Caki2 (cell line): Measurements from ENCODE around the gene PHACTR3. TPM values are rescaled to one million over a fixed set of nuclear protein-coding genes. Genes with fewer than 3 reads are reported as not detected.

Experiments
- DNase-seq: peaks from one replicate; pipeline ENCODE4 v3.0.0-alpha.2; 2015; ENCODE audit warnings: low read depth
- in situ Hi-C: cut with HindIII; loops from 2 replicates; pipeline ENCODE4 v1.10.0; 2016; ENCODE audit warnings: low sequenced_read_pairs, low pct_unique_long_range_greater_than_20kb, mixed read lengths
- total RNA-seq: library from RNA; depleted of rRNA; stranded (reverse); fragments of >200 nt; shearing (Covaris generic); gene quantifications from 2 replicates; pipeline ENCODE4 v1.2.3, GENCODE V29; 2014; ENCODE audit warnings: low replicate concordance

Gene PHACTR3
- total RNA-seq, 1 experiment from 2014 or later, result not detected

DNA sequence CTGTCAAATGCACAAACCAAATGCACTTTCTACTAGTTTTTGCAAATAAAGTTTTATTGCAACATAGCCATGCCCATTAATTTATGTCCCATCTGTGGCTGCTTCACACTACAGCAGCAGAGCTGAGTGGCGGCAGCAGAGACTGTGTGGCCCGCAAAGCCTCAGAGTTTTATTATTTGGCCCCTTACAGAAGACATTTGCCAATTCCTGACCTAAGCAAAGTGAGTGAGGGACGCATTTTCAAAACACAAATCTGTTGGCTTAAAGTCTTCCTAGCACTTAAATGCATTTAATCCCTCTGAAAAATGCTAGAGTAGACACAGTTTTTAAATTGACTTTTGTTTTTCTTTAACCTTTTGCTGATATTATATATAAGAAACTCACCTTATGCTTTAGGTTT is 126.4 kb downstream of the PHACTR3 start:
- in situ Hi-C loops, result no loop called here
- no peak for DNase-seq

DNA sequence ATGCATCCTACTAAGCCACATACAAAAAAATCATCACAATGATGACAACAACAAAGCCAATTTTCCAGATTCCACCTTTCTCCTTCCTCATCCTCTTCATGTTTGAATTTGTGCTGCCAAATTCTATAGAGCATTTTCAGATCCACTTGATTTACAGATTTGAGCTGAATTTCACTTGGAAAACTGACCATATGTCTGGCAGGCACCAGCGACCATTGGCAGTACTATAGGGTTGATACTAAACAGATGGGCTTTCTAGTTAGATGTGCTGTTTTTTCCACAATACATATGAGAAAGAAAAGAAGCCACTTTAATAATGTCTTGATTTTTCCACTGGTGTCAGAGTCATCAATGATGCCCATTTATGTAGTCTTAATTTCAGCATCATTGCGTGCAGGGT is 127.0 kb downstream of the PHACTR3 start:
- in situ Hi-C loops, result no loop called here
- DNase-seq, result no peak

DNA sequence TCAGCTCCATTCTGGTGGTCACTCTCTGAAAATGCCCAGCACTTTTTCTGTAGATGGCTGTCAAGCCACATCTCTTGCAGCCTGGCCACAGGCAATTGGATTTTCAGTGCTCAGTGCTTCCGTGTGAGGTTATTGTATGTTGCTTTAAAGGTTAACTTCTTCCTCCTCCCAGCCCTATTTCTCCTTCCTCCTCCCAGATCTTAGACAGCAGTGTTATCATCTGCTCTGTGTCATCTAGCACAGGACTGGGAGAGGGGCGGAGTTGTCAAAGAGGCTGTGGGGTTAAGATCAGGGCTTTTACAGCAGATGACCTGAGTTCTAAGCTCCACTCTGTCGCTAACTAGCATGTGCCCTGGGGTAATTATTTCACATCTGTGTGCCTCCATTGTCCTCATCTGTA is 129.0 kb downstream of the PHACTR3 start:
- in situ Hi-C loops, result no loop called here
- DNase-seq, result peak; percentile 11

DNA sequence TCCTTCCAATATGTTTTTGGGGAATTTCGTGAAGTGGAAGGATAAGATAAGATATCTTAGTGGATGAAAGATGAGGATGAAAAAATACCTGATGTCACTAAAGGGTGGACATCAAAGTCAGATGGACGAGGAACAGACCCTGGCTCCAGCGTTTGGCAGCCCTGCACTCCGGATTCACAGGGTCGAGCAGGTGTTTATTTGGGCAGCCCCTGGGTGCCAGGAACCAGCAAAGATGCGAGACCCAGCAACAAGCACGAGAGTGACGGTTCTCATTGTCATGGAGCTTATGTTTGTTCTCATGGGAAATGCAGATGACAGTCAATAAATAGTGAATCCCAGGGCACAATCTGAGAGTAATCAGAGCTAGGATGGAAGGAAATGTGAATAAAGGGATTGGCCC is 131.1 kb downstream of the PHACTR3 start:
- no peak for DNase-seq
- in situ Hi-C loops, result no loop called here

DNA sequence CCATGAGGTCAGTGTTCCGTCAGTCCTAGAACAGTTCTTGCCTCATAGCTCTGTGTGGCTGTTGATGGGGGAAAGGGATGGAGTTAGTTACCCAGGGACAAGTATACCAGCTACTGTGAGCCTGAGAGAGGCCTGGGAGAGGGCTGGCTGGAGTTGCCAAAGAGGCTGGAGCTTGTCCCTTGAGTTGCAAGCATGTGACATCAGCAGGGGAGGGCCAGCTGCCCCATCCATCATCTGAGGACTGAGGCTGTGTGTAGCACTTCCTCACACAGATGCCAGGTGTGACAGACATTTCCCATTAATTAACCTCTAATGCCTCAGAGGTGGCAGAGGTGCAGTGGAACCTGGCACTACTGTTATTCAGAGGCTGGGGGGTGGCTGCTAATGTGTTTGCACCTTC is 131.6 kb downstream of the PHACTR3 start:
- DNase-seq, result no peak
- in situ Hi-C loops, result no loop called here

DNA sequence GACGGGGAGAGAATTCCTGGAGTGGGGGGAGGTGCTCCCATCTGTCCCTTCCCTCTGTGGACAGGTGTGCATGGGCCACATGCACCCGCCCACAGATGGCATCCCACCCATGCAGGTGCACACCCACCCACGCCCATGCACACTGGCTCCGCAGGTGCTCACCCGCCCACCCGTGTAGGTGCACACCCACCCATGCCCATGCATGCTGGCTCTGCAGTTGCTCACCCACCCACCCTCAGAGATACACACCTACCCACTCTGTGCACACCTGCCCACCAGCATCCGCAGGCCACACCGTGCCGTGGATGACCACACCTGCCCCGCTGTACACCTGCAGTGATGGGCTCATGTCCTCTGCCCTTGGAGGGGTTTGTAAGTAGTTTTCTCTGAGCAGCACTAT is 132.0 kb downstream of the PHACTR3 start:
- in situ Hi-C loops, result no loop called here
- no peak for DNase-seq

- in situ Hi-C loops, result no loop called here
- no peak for DNase-seq
Measured at GRCh38 chr20:59737073-59737666, 132.8 kb downstream of the PHACTR3 start.

DNA sequence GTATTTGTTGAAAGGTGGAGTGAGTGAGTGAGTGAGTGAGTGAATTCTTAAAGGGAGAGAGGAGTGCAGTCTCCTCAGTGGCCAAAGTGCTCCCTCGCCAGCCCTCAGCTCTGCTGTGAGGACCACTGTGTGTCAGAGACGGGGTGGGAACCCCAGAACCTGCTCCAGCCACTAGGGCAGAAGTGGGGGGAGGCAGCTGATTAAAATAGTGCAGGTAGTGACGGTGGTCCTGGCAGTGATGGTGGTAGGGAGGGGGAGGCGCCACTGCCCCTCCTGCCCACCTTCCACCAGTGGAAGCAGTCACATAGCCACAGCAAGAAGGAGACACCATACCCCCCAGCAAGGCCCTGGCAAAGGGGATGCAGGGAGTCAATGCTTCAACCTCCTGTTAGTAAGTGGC is 133.5 kb downstream of the PHACTR3 start:
- in situ Hi-C loops, result no loop called here
- no peak for DNase-seq

DNA sequence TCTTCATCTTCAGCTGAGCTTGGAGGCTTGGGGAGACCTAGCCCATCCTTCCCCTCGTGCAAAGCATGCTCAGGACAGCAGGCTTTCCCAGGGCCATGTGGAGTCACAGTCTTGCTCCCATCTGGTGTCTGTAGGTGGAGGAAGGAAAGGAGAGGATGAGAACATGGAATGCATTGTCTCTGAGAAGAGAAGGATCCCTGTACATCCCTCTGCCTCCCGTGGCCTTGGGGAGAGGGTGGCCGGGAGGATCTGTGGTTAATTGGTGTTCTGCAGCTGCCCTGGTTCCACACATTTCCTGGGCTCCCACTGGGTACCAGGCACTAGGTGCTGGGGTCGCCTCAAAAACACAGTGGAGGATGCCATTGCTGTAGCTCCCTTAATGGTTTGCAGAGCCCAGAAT is 134.5 kb downstream of the PHACTR3 start:
- in situ Hi-C loops, result no loop called here
- DNase-seq, result no peak

DNA sequence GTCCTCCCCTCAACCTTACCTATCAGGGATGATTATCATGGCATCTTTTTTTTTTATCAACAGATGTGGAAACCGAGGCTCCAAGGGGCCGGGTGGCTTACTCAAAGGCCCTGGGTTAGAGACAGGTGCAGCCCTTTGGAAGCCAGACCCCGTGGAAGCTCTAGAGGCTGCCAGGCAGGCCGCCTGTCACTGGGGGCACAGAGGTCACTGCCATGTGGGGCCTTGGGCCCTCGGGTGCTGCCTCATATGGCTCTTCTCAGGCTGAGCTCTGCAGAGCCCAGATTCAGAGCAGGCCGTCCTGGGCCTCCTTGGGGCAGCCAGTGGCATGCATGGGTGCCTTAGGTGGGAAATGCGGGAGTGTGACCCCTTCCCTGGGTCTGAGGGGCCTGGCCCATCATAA is 136.3 kb downstream of the PHACTR3 start:
- no peak for DNase-seq
- in situ Hi-C loops, result no loop called here

- DNase-seq, result no peak
- in situ Hi-C loops, result no loop called here
Measured at GRCh38 chr20:59741073-59741472, 136.7 kb downstream of the PHACTR3 start.

DNA sequence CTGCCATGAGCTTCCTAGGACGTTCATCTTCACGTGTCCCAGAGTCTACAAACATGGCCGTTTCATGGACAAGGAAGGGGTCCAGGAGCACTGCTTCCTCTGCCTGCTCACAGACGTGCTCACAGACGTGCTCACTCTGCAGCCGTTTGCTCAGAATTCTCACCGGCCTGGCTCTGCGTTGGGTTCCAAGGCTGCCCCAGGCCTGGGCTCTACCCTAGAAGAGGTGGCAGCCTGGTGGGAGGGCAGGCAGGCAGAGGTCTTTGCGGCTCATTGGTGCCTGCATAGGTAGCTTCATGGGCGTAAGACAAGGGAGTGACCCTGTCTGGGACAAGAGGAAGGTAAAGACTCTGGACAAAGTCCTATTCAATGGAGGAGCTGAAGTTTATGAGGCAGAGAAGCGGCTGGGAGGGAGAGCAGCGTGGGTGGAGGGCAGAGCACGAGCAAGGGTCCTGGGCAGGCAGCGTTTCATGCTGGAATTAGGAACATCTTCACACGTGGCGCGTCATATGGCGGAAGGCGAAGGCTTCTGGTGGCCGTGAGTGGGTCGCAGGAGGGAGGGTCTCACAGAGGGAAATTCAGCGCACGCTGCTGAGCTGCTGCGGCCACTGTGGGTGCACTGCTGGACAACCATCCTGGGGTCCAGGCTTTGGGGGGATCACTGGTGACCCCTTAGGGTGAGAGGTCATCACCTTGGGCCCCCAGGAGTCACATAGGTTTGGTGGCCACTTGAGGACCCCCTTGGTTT is 138.2 kb downstream of the PHACTR3 start:
- in situ Hi-C loops, result no loop called here
- no peak for DNase-seq

GRCh38 chr20:59743308-59743707 is 139.0 kb downstream of the PHACTR3 start:
- no peak for DNase-seq
- in situ Hi-C loops, result no loop called here

- in situ Hi-C loops, result no loop called here
Measured at GRCh38 chr20:59743767-59744485, 139.6 kb downstream of the PHACTR3 start.

DNA sequence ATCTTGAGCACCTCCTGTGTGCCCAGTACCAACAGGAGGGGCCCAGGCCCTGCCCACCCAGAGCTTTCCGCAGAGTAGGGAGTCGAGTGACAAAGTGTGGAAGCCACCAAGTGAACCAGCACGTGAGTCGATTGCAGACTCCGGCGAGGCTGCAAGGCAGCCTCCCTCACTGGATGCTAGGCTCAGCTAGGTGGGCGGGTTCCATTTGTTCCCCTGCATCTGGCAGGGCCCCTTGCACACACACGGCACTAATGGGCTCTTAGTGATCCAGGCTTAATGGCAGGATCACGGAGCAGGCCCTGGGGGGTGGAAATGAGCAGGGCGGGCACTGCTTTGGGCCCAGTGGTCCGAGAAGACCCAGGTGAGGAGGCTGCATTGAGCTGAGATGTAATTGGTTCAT is 140.4 kb downstream of the PHACTR3 start:
- no peak for DNase-seq
- in situ Hi-C loops, result no loop called here

More at GRCh38 chr20:59743767-59744485, 139.6 kb downstream of the PHACTR3 start:
- DNase-seq, result peak; percentile 27

GRCh38 chr20:59745201-59745600 is 140.9 kb downstream of the PHACTR3 start:
- DNase-seq, result no peak
- in situ Hi-C loops, result no loop called here

DNA sequence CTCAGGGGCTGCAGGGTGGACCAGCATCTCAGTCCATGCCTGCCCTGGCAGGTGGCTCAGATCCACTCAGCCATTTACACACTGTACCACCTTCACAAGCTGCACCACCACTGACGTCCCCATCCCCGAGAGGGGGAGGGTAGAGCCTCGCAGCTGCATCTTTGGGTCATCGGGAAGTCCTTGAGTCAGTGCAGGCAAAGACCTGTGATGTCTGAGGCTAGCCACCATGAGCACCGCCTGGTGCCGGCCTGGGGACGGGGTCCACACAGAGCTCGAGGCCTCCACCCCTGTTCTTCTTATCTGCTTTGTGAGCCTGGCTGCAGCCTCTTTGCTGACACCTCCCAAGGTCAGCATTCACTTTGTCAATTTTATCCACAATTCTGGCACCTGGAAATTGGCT is 141.4 kb downstream of the PHACTR3 start:
- DNase-seq, result no peak
- in situ Hi-C loops, result no loop called here

- no peak for DNase-seq
- in situ Hi-C loops, result no loop called here
Measured at GRCh38 chr20:59746155-59746554, 141.8 kb downstream of the PHACTR3 start.

- in situ Hi-C loops, result no loop called here
Measured at GRCh38 chr20:59747671-59748515, 143.6 kb downstream of the PHACTR3 start.

More at GRCh38 chr20:59747671-59748515, 143.6 kb downstream of the PHACTR3 start:
- DNase-seq, result no peak
